WI38 (cell line): ENCODE results near the gene WNT16.
A peak's percentile ranks its signal among the peaks of the same experiment; 100 is the strongest.

ENCODE experiments used
- H3K4me3 ChIP-seq: 2 replicates; pipeline ENCODE4 v1.5.1; 2011; ENCODE audit warnings: low read depth, mild to moderate bottlenecking, control low read depth, low read length
- TF ChIP-seq, protein P1 (sequence below): IDR thresholded peaks from 2 replicates; pipeline ENCODE4 v1.5.1; 2012; ENCODE audit warnings: low read depth, mild to moderate bottlenecking, control low read depth, low read length

WNT16 gene

DNA sequence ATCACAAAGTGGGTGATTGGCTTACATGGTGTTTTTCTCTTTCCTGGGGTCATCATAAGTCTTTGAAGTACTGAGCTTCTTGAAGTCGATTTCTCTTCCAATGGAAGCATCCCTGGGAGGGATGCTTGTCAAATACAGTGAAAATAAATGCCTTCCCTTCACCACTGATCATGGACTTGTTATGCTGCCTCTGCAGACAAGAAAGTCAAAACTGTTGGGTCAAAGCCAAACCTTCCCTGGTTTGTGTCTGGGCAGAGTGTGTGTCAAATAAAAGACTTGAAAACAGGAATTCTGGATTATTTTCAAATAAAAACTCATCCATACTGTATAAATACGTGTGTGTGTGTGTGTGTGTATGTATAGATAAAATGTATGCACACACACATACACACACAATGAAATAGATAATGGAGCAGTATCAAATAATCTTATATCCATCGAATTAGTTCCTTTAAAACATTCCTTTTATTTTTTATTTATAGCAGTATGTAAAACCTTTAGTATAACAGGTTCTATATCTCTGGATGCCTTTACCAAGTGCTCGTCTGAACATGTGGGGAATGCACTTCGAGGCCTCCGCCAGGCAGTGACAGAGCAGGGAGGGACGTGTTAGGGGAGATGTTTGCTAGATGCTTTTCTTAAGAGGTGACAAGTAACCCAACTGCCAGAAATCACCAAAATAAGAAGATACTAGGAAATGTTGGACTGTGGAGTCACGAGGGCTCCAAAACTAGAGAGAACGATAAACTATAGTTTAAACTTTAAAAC, 27.2 kb upstream of the WNT16 start:
- TF ChIP-seq, protein P1, sequence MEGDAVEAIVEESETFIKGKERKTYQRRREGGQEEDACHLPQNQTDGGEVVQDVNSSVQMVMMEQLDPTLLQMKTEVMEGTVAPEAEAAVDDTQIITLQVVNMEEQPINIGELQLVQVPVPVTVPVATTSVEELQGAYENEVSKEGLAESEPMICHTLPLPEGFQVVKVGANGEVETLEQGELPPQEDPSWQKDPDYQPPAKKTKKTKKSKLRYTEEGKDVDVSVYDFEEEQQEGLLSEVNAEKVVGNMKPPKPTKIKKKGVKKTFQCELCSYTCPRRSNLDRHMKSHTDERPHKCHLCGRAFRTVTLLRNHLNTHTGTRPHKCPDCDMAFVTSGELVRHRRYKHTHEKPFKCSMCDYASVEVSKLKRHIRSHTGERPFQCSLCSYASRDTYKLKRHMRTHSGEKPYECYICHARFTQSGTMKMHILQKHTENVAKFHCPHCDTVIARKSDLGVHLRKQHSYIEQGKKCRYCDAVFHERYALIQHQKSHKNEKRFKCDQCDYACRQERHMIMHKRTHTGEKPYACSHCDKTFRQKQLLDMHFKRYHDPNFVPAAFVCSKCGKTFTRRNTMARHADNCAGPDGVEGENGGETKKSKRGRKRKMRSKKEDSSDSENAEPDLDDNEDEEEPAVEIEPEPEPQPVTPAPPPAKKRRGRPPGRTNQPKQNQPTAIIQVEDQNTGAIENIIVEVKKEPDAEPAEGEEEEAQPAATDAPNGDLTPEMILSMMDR = no peak
- no peak overlapping the region for H3K4me3 ChIP-seq

DNA sequence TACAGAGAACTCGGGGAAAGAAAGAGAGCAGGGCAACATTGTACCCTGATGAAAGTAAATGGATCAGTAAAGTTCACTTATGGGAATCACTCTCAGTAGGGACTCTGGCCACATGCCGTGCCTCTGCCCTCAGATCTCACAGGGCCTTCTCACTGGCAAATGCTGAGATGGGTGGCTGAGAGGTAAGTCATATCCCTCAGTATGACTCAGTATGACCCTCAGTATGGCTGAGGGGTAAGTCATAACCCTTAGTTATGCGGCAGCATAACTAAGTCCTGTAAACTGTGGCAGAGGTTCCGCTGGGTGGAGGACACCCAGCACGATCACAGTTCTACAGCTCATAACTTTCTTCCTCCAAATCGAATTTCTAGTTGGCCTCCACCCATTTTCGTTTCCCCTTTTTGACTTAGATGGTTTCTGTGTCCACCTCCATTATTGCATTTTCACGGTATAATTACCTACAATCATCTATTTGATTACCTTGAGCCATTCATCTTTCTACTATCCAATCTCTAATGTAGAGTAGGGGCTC, 26.5 kb upstream of the WNT16 start:
- TF ChIP-seq, protein P1 = no peak
- peak overlapping the region; percentile 11; the same call in 1 of the 2 replicates for H3K4me3 ChIP-seq

DNA sequence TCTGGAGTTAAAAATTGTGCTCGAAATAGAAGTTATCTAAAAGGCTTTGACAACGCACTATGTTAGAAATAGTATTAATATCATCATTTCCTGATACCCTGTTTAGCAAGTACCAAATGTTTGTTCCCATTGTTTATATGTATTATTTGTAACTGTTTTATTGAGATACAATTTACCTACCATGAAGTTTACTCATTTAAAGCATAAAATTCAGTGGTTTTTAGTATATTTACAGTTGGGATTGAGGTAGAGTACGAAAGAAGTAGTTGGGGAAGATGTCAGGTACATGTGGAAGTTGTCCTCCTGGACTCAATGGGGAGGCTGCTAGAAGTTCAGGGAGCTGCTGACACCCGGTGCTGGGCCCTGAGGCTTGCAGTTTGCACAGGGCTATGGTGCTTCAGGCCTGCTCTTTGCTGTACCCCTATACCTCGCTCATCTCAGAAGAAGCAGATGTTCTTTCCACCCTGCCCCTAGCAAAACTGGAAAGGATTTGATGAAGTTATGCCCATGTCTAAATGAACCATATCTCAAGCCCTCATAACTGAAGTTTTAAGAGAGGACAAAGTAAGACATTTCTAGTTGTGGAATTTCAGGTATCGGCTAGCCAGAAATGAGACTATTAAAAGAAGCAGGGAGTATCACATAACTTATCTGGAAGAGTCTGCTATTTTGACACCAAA, 25.2 kb upstream of the WNT16 start:
- H3K4me3 ChIP-seq = no peak overlapping the region
- TF ChIP-seq, protein P1 = no peak

DNA sequence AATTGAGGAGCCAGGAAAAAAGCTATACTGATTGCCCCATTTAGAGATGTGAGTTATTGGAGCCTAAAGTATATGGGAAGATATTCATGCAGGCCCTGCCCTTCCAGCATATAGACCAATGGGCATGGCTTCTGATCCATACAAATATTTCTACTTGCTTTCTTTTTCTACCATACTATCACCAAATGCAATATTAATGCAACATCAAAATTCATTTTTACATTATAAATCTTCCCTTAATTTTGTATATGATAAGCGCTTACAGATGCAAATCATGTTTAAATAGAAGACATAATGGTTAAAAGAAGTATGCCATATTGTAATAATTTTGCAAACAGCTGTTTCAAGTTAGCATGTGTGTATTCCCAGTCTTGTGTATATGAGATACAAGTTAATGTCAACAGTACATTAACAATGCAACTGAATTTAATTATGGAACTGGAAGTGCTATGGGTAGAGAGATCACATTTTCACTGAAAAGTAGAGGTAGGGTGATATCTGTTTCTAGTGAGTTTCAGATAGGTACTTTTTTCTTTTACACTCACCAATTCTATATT, 24.6 kb upstream of the WNT16 start:
- H3K4me3 ChIP-seq = no peak overlapping the region
- TF ChIP-seq, protein P1 = no peak

DNA sequence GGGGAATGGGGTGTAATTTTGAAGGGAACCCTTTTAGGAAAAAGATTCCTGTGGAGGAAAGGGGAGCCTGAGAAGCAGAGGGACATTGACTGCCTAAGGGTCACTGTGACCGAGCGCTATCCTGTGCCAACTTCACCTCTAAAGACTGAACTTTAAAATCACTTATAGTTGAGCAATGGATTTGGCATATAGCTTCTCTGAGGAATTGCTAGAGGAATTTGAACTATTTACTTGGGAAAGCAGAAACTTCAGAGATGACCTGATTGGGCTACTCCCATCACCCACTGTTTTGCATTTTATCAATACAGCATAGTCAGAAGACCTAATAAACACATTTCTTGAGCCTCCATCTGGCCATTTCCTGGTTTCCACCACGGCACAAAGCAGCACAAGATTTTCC, 23.7 kb upstream of the WNT16 start:
- TF ChIP-seq, protein P1 = no peak

DNA sequence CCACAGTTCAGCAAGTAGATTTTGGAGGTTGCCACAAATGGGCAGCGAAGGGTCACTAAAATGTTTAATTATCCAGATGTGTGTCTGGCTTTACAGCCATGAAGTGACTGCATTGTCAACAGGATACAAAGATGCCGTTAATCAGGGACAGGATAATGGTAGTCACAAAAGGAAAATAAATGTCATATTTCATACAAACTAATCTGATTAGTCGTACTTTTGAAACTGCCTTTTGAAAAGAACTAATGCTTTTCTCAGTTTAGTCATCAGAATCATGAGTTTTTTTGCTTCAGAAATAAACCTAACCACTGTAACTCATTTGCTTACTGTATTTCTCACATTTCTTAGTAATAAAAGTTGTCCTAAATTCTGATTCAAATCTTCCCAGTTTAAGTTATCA, 22.2 kb upstream of the WNT16 start:
- H3K4me3 ChIP-seq = no peak overlapping the region
- TF ChIP-seq, protein P1 = no peak

More for the DNA sequence above, 23.7 kb upstream of the WNT16 start:
- H3K4me3 ChIP-seq = no peak overlapping the region

DNA sequence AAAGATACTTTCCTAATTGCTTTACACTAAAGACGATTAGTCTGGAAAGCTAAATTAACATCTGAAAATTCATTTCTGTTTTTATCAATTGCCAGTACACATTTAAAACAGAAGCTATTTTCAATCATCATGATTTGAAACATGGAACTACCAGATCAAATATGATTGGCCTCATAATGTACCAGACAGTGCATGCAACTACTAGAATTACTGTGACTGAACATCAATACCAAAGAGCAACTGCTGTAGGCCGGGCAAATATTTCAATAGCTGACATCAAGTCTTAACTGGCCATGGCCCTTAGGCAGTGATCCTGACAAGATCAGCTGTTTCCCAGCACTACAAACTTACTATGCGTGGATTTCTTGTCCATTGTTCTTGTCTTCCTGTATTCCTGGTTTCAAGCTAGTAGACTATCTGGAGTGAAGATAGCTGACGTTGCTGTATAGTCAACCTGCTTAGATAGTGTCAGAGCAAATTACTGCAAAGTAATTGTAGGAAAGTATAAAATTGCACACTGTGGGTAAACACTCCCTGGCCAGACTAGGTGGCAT, 21.7 kb upstream of the WNT16 start:
- no peak overlapping the region for H3K4me3 ChIP-seq
- TF ChIP-seq, protein P1 = no peak
